B cell (primary cell): ENCODE measurements around the gene COMT. TPM values are rescaled to one million over a fixed set of nuclear protein-coding genes. Genes with fewer than 3 reads are reported as not detected.

ENCODE experiments used
- ATAC-seq: fragments of 200-7000 bp; cut with Tn5 transposase; one replicate; pipeline ENCODE4 v1.10.0; 2021; ENCODE audit warnings: low read depth, mild to moderate bottlenecking, moderate number of reproducible peaks, moderate library complexity
- CTCF ChIA-PET: fragments of 350-600 bp; sonication (Branson Sonifier 250); formaldehyde crosslinking; loops from one replicate; lab custom pipeline; 2021; ENCODE audit warnings: antibody characterized with exemption, inconsistent platforms; lab: Charles Lee
- POLR2A ChIA-PET: fragments of 350-600 bp; sonication (Branson Sonifier 250); formaldehyde crosslinking; loops from one replicate; lab custom pipeline; 2021; ENCODE audit warnings: antibody characterized with exemption; lab: Charles Lee
- DNase-seq: peaks from one replicate; pipeline ENCODE4 v3.0.0; 2013
- H2AFZ ChIP-seq: 2 replicates; pipeline ENCODE4 v1.6.1; 2012; ENCODE audit warnings: mild to moderate bottlenecking, low read depth, low read length; ENCODE audit not compliant: insufficient read depth, poor library complexity, severe bottlenecking
- H3K27ac ChIP-seq, 2 donors: 1 replicate in 1 of 2; 2 replicates in 1 of 2; pipeline ENCODE4 v1.5.1; 2012 to 2013; ENCODE audit warnings: low read length in 2 of 2, mild to moderate bottlenecking in 2 of 2, moderate library complexity in 1 of 2
- H3K27me3 ChIP-seq, 4 experiments: fragments of 200-600 bp in 1 of 4; sonication (generic) in 1 of 4; replicated peaks in 1 of 4; 1 replicate in 2 of 4; 2 replicates in 2 of 4; pipeline versions ENCODE4 v1.6.1 to v1.7.0; 2013 to 2016; ENCODE audit warnings: low read length in 3 of 4, mild to moderate bottlenecking in 2 of 4, mixed read lengths in 1 of 4, moderate library complexity in 1 of 4; ENCODE audit not compliant: insufficient read depth in 4 of 4, control insufficient read depth in 3 of 4; ENCODE audit errors: control extremely low read depth in 1 of 4
- H3K36me3 ChIP-seq, 2 experiments: replicated peaks in 1 of 2; 1 replicate in 1 of 2; 2 replicates in 1 of 2; pipeline versions ENCODE4 v1.6.1 to v1.7.1; 2013; ENCODE audit warnings: low read length in 1 of 2; ENCODE audit not compliant: insufficient read depth in 2 of 2, control insufficient read depth in 1 of 2; ENCODE audit errors: control extremely low read depth in 1 of 2, extremely low read depth in 1 of 2
- H3K4me1 ChIP-seq, 2 donors: fragments of 200-600 bp in 1 of 2; sonication (generic) in 1 of 2; 1 replicate in 1 of 2; 2 replicates in 1 of 2; pipeline versions ENCODE4 v1.5.1 to v1.6.1; 2013 to 2017; ENCODE audit warnings: low read length in 2 of 2; ENCODE audit not compliant: control insufficient read depth in 2 of 2, insufficient read depth in 2 of 2
- H3K4me2 ChIP-seq: replicated peaks from 2 replicates; pipeline ENCODE3; 2012; ENCODE audit warnings: mild to moderate bottlenecking, low read depth, low read length; ENCODE audit not compliant: poor library complexity, severe bottlenecking
- H3K4me3 ChIP-seq, 5 experiments: fragments of 200-600 bp in 1 of 5; sonication (generic) in 1 of 5; 1 replicate in 3 of 5; 2 replicates in 2 of 5; pipeline versions ENCODE4 v1.5.1 to v1.7.0; 2011 to 2016; ENCODE audit warnings: low read length in 4 of 5, mild to moderate bottlenecking in 4 of 5, low read depth in 2 of 5, control low read depth in 1 of 5, moderate library complexity in 1 of 5; ENCODE audit not compliant: insufficient read depth in 1 of 5; ENCODE audit errors: control extremely low read depth in 1 of 5, extremely low read depth in 1 of 5
- H3K79me2 ChIP-seq: fragments of 200-600 bp; sonication (generic); one replicate; pipeline ENCODE4 v1.6.0; 2016; ENCODE audit warnings: low read length; ENCODE audit not compliant: control insufficient read depth, insufficient read depth
- H3K9ac ChIP-seq: fragments of 200-600 bp; sonication (generic); 2 replicates; pipeline ENCODE4 v1.6.1; 2017; ENCODE audit warnings: mild to moderate bottlenecking, low read length, moderate library complexity
- H3K9me3 ChIP-seq, 3 donors: one replicate each; pipeline versions ENCODE4 v1.6.1 to v1.7.1; 2013; ENCODE audit warnings: low read length in 2 of 3; ENCODE audit not compliant: control insufficient read depth in 2 of 3, insufficient read depth in 1 of 3; ENCODE audit errors: control extremely low read depth in 1 of 3
- H4K20me1 ChIP-seq: 2 replicates; pipeline ENCODE4 v1.6.0; 2012; ENCODE audit warnings: mild to moderate bottlenecking, low read length; ENCODE audit not compliant: insufficient read depth, control insufficient read depth, poor library complexity, severe bottlenecking
- H3K27ac Mint-ChIP-seq: one replicate; pipeline ENCODE4 v1.8.0; 2021; ENCODE audit warnings: mixed read lengths
- H3K27me3 Mint-ChIP-seq: one replicate; pipeline ENCODE4 v1.8.0; 2021; ENCODE audit warnings: mixed read lengths
- H3K4me1 Mint-ChIP-seq: one replicate; pipeline ENCODE4 v1.8.0; 2021; ENCODE audit warnings: mixed read lengths
- H3K4me3 Mint-ChIP-seq: one replicate; pipeline ENCODE4 v1.8.0; 2021; ENCODE audit warnings: mixed read lengths
- H3K9me3 Mint-ChIP-seq: one replicate; pipeline ENCODE4 v1.8.0; 2022; ENCODE audit warnings: mixed read lengths; ENCODE audit not compliant: insufficient read depth
- EZH2 ChIP-seq: IDR thresholded peaks from 2 replicates; pipeline ENCODE4 v1.6.1; 2012; ENCODE audit warnings: borderline replicate concordance, low read depth, mild to moderate bottlenecking, moderate library complexity, low read length; ENCODE audit not compliant: insufficient read depth, poor library complexity, severe bottlenecking
- WGBS: methylation state at CpG from one replicate; pipeline ENCODE4 v1.1.5; 2013; ENCODE audit warnings: missing lambda C conversion rate; ENCODE audit not compliant: insufficient coverage; 5-methylcytosine and 5-hydroxymethylcytosine counted together
- intact Hi-C: fragments of 100-400 bp; cut with micrococcal nuclease; formaldehyde crosslinking; loops from one replicate; pipeline ENCODE4 v1.10.0; 2022
- polyA plus RNA-seq: library from polyadenylated mRNA; depleted of rRNA; stranded (reverse); fragments of >200 nt; gene quantifications from 2 replicates; pipeline ENCODE4 v1.2.3, GENCODE V29; 2012
- total RNA-seq, 2 donors: library from RNA; stranded (reverse); fragments of 120-200 nt in 1 of 2; gene quantifications; 1 replicate in 1 of 2; 2 replicates in 1 of 2; pipeline versions ENCODE4 v1.2.3 to v1.2.4, GENCODE V29; 2013 to 2022
- TF ChIP-seq, protein P1 (sequence below): fragments of 200-600 bp; IDR thresholded peaks from one replicate; pipeline ENCODE4 v1.8.0; 2022; ENCODE audit warnings: antibody characterized with exemption, mild to moderate bottlenecking

The COMT gene
- total and polyA plus RNA-seq, 2 donors (not counting 1 experiment from before 2014, with no cell fraction given): 32.6 to 58.3 TPM

DNA sequence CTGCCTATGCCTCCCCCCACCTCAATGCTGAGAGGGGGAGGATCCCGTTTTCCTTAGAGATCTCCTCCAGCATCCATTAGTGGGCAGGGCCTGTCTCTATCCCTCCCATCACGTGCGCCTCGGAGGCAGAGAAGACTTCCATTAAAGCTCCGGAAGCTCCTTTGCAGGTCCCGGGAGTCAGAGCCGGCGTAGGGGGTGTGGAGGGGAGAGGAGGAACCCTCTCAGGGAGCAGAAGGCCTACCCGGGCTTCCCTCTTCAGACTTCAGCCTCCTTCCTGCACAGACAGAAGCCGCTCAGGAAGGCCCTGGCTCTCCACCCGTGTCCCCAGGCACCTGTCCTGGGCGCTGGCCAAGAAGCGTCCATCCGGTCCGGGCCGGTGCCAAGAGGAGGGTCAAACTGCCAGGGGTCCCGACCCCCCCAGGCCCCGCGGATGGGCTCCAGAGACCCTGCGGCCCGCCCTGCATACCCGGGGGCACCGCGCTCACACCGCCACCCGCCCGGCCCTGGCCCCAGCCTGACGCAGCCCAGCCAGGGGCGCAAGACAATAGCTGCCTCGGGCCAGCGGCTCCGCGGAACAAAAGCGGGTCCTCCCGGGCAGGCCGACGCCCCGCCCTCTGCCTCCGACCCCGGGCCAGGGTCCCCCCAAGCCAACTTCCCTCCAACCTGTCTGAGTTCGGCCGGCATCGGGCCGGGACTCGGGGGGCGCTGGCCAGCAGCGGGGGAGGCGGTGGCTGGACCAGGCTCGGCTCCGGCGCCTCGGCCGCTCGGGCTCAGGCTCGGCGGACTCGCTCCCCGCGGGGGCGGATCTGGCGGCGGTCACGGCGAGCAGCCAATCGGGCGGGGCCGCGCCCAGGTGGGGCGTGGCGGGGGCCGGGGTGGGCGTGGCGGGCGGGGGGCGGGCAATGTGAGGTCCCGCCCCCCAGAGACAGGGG lies 45.1 kb downstream of the COMT start:
- 4% methylated on average over 60 of the region's 76 CpGs for WGBS
- Mint-ChIP-seq H3K27me3 (no peaks in the 10 kb centered on the region), H3K4me1 (peaks cover 7% of the 10 kb centered on the region), H3K4me3 (peak overlapping the region; percentile 72), H3K27ac (no peak overlapping the region), H3K9me3 (no peaks in the 10 kb centered on the region)
- H3K27ac ChIP-seq: no peak overlapping the region
- peaks cover 0 to 11% (median 0%) of the 10 kb centered on the region in 4 experiments for H3K27me3 ChIP-seq
- ATAC-seq (peak; percentile 89), DNase-seq (peak; percentile 78)
- H3K36me3 ChIP-seq: no peaks in the 10 kb centered on the region
- H3K4me3 ChIP-seq: peak overlapping the region in 4 of 5 experiments; percentile 41 to 66 (median 64)
- H3K4me1 ChIP-seq: peaks cover 10 to 13% of the 10 kb centered on the region in 2 donors
- intact Hi-C loops: loop anchor here (1.0 to 5.0 kb wide), 3 partner anchors 16 to 51 kb away; partner anchors contain the start of gene ARVCF
- peak overlapping the region; percentile 99 for H3K4me2 ChIP-seq
- ChIA-PET POLR2A (no interaction called here), CTCF (interaction anchor here (1.1 to 1.4 kb wide), 2 partner anchors 17 to 26 kb away, joined by 3 to 4 read pairs; no protein-coding TSS in a partner anchor)
- no peaks in the 10 kb centered on the region for H4K20me1 ChIP-seq
- H3K9me3 ChIP-seq: peaks cover 0 to 4% (median 0%) of the 10 kb centered on the region in 3 donors
- TF ChIP-seq, protein P1, sequence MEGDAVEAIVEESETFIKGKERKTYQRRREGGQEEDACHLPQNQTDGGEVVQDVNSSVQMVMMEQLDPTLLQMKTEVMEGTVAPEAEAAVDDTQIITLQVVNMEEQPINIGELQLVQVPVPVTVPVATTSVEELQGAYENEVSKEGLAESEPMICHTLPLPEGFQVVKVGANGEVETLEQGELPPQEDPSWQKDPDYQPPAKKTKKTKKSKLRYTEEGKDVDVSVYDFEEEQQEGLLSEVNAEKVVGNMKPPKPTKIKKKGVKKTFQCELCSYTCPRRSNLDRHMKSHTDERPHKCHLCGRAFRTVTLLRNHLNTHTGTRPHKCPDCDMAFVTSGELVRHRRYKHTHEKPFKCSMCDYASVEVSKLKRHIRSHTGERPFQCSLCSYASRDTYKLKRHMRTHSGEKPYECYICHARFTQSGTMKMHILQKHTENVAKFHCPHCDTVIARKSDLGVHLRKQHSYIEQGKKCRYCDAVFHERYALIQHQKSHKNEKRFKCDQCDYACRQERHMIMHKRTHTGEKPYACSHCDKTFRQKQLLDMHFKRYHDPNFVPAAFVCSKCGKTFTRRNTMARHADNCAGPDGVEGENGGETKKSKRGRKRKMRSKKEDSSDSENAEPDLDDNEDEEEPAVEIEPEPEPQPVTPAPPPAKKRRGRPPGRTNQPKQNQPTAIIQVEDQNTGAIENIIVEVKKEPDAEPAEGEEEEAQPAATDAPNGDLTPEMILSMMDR: no peak
- TF ChIP-seq EZH2: no peak
- peak overlapping the region; percentile 72 for H3K9ac ChIP-seq
- H3K79me2 ChIP-seq: no peaks in the 10 kb centered on the region
- peak overlapping the region; percentile 85 for H2AFZ ChIP-seq
